ENCODE results near the gene PCSK6.

PCSK6 gene

DNA sequence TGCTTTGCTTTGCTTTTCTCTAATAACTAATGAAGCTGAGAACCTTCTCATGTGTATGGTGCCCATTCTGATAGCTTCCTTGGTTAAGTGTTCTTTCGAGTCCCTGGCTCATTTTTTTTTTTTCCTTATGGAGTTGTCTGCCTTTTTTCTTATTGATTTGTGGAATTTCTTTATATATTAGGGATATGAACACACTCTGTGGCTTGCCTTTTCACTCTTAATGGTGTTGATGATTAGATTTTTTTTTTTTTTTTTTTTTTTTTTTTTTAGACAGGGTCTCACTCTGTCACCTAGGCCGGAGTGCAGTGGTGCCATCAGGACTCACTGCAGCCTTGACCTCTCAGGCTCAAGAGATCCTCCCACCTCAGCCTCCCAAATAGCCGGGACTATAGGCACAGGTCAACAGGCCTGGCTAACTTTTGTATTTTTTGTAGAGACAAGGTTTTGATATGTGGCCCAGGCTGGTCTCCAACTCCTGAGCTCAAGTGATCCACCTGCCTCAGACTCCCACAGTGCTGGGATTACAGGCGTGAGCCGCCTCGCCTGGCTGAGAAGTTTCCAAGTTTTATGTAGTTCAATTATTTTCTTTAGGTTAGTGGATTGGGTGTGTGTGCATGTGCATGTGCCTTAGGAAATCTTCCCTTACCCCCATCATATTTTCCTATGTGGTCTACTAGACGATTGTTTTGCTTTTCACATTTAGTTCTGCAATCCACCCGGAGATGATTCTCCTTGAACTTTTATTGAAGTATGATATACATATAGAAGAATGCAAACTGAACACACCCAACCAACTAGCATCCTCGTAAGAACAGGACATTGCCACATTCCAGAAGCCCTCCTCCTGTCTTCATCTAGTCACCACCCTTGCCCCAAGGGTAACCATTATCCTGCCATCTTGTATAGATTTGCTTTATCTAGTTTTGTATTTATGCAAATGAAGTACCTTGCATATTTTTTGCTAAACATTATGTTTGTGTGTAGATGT, 192.8 kb downstream of the PCSK6 start:
- Histone ChIP-seq H4K20me1 (ENCODE audit: insufficient read depth, low read length, poor library complexity, severe bottlenecking) (peaks cover 28% of the 10 kb centered on the region), H3K36me3 (ENCODE audit: insufficient read depth, low read length) (no peaks in the 10 kb centered on the region), H3K79me2 (ENCODE audit: insufficient read depth, low read length) (peaks cover 37% of the 10 kb centered on the region), H3K9ac (ENCODE audit: low read depth, low read length, poor library complexity, severe bottlenecking) (peak overlapping the region; percentile 92), H3K4me3 (ENCODE audit: low read length, poor library complexity, severe bottlenecking) (peak overlapping the region; percentile 97), H3K4me1 (ENCODE audit: insufficient read depth, low read length, poor library complexity, severe bottlenecking) (peaks cover 25% of the 10 kb centered on the region), H3F3A (ENCODE audit: low read depth) (peaks cover 5% of the 10 kb centered on the region; the same call in 1 of the 2 replicates), H3K4me2 (ENCODE audit: low read depth, low read length, poor library complexity, severe bottlenecking) (peak overlapping the region; percentile 87), H3K27me3 (ENCODE audit: insufficient read depth, low read length, poor library complexity, severe bottlenecking) (no peaks in the 10 kb centered on the region), H3K9me2 (replicated peaks; ENCODE audit: low read depth, low read length) (no peaks in the 10 kb centered on the region), H2AFZ (ENCODE audit: low read length) (no peak overlapping the region), H3K9me3 (ENCODE audit: insufficient read depth, low read depth, low read length) (no peaks in the 10 kb centered on the region)
- no peak for TF ChIP-seq EZH2phosphoT487 (IDR thresholded peaks at IDR 0.05; ENCODE audit: borderline replicate concordance)
- TF ChIP-seq, protein P1, sequence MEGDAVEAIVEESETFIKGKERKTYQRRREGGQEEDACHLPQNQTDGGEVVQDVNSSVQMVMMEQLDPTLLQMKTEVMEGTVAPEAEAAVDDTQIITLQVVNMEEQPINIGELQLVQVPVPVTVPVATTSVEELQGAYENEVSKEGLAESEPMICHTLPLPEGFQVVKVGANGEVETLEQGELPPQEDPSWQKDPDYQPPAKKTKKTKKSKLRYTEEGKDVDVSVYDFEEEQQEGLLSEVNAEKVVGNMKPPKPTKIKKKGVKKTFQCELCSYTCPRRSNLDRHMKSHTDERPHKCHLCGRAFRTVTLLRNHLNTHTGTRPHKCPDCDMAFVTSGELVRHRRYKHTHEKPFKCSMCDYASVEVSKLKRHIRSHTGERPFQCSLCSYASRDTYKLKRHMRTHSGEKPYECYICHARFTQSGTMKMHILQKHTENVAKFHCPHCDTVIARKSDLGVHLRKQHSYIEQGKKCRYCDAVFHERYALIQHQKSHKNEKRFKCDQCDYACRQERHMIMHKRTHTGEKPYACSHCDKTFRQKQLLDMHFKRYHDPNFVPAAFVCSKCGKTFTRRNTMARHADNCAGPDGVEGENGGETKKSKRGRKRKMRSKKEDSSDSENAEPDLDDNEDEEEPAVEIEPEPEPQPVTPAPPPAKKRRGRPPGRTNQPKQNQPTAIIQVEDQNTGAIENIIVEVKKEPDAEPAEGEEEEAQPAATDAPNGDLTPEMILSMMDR (conservative IDR thresholded peaks at IDR 0.05; ENCODE audit: low read length): no peak

- TF ChIP-seq, protein P1 (conservative IDR thresholded peaks at IDR 0.05; ENCODE audit: low read length): no peak
- TF ChIP-seq EZH2phosphoT487 (IDR thresholded peaks at IDR 0.05; ENCODE audit: borderline replicate concordance): no peak
- H4K20me1 ChIP-seq (ENCODE audit: insufficient read depth, low read length, poor library complexity, severe bottlenecking): peaks cover 37% of the 10 kb centered on the region
- H3K27me3 ChIP-seq (ENCODE audit: insufficient read depth, low read length, poor library complexity, severe bottlenecking): no peaks in the 10 kb centered on the region
- H3K9me3 ChIP-seq (ENCODE audit: insufficient read depth, low read depth, low read length): no peaks in the 10 kb centered on the region
- no peaks in the 10 kb centered on the region for H3K36me3 ChIP-seq (ENCODE audit: insufficient read depth, low read length)
- H3K4me2 ChIP-seq (ENCODE audit: low read depth, low read length, poor library complexity, severe bottlenecking): peak overlapping the region; percentile 87
- peak overlapping the region; percentile 86 for H2AFZ ChIP-seq (ENCODE audit: low read length)
- peaks cover 5% of the 10 kb centered on the region; the same call in 1 of the 2 replicates for H3F3A ChIP-seq (ENCODE audit: low read depth)
- H3K4me3 ChIP-seq (ENCODE audit: low read length, poor library complexity, severe bottlenecking): peak overlapping the region; percentile 97
- peaks cover 48% of the 10 kb centered on the region for H3K79me2 ChIP-seq (ENCODE audit: insufficient read depth, low read length)
- peaks cover 34% of the 10 kb centered on the region for H3K4me1 ChIP-seq (ENCODE audit: insufficient read depth, low read length, poor library complexity, severe bottlenecking)
- peak overlapping the region; percentile 92 for H3K9ac ChIP-seq (ENCODE audit: low read depth, low read length, poor library complexity, severe bottlenecking)
- no peaks in the 10 kb centered on the region for H3K9me2 ChIP-seq (replicated peaks; ENCODE audit: low read depth, low read length)
Measured at GRCh38 chr15:101295607-101296161, 193.8 kb downstream of the PCSK6 start.

GRCh38 chr15:101294731-101295606, 194.5 kb downstream of the PCSK6 start, which contains the start of gene SNRPA1:
Gene SNRPA1 (minus strand): TSS chr15:101295248. CDS start chr15:101295178, 70 bp downstream.
- Histone ChIP-seq H3F3A (ENCODE audit: low read depth) (peaks cover 7% of the 10 kb centered on the region; the same call in 1 of the 2 replicates), H3K9ac (ENCODE audit: low read depth, low read length, poor library complexity, severe bottlenecking) (peak within 1 kb of the TSS; percentile 92), H3K36me3 (ENCODE audit: insufficient read depth, low read length) (no peaks in the 10 kb centered on the region; the same call in 1 of the 2 replicates), H3K79me2 (ENCODE audit: insufficient read depth, low read length) (peaks cover 55% of the 10 kb centered on the region), H3K9me3 (ENCODE audit: insufficient read depth, low read depth, low read length) (no peaks in the 10 kb centered on the region), H3K4me2 (ENCODE audit: low read depth, low read length, poor library complexity, severe bottlenecking) (peak within 1 kb of the TSS; percentile 100), H3K4me3 (ENCODE audit: low read length, poor library complexity, severe bottlenecking) (peak within 1 kb of the TSS; percentile 97), H3K27me3 (ENCODE audit: insufficient read depth, low read length, poor library complexity, severe bottlenecking) (no peaks in the 10 kb centered on the region), H3K9me2 (replicated peaks; ENCODE audit: low read depth, low read length) (no peaks in the 10 kb centered on the region), H2AFZ (ENCODE audit: low read length) (peak within 1 kb of the TSS; percentile 86), H4K20me1 (ENCODE audit: insufficient read depth, low read length, poor library complexity, severe bottlenecking) (peaks cover 44% of the 10 kb centered on the region), H3K4me1 (ENCODE audit: insufficient read depth, low read length, poor library complexity, severe bottlenecking) (peaks cover 39% of the 10 kb centered on the region)
- TF ChIP-seq EZH2phosphoT487 (IDR thresholded peaks at IDR 0.05; ENCODE audit: borderline replicate concordance): no peak
- TF ChIP-seq, protein P1 (conservative IDR thresholded peaks at IDR 0.05; ENCODE audit: low read length): no peak
